Left ventricle myocardium inferior (tissue), 1 donor: ENCODE data around the gene CHST1. TPM values are rescaled to one million over a fixed set of nuclear protein-coding genes. Genes with fewer than 3 reads are reported as not detected.

ENCODE experiments used
- DNase-seq: peaks from one replicate; pipeline ENCODE4 v3.0.0-alpha.2; 2020
- H3K27ac ChIP-seq: fragments of 200-600 bp; replicated peaks from 2 replicates; pipeline ENCODE4 v1.8.0; 2021
- H3K27me3 ChIP-seq: fragments of 200-600 bp; 2 replicates; pipeline ENCODE4 v1.8.0; 2021; ENCODE audit warnings: low read depth
- H3K36me3 ChIP-seq: fragments of 200-600 bp; 2 replicates; pipeline ENCODE4 v1.8.0; 2021
- H3K4me1 ChIP-seq: fragments of 200-600 bp; 2 replicates; pipeline ENCODE4 v1.8.0; 2021
- H3K4me3 ChIP-seq: fragments of 200-600 bp; 2 replicates; pipeline ENCODE4 v1.8.0; 2021; ENCODE audit warnings: mild to moderate bottlenecking, moderate library complexity
- H3K9me3 ChIP-seq: fragments of 200-600 bp; replicated peaks from 2 replicates; pipeline ENCODE4 v1.8.0; 2021
- CTCF ChIP-seq: fragments of 200-600 bp; IDR thresholded peaks from 2 replicates; pipeline ENCODE4 v1.8.0; 2021; ENCODE audit warnings: antibody characterized with exemption, mild to moderate bottlenecking, borderline replicate concordance
- intact Hi-C: fragments of 100-400 bp; cut with micrococcal nuclease; formaldehyde crosslinking; loops from one replicate; pipeline ENCODE4 v1.11.0; 2022
- total RNA-seq: library from RNA; stranded (reverse); fragmentation: NEBNext Ultra II Directional; extraction: Animal tissue kit (Norgen Biotek cat#: 25700); gene quantifications from one replicate; pipeline ENCODE4 v1.2.1, GENCODE V29; 2021
- donor health status: DM: no; HTN: yes; CAD: no; lungs with severe emphysema.

Gene CHST1
- total RNA-seq, 1 donor from 2014 or later = 2.9 TPM

- Histone ChIP-seq H3K27ac (no peak overlapping the region), H3K4me1 (peaks cover 8% of the 10 kb centered on the region), H3K9me3 (peaks cover 14% of the 10 kb centered on the region), H3K36me3 (no peaks in the 10 kb centered on the region), H3K4me3 (no peak overlapping the region), H3K27me3 (peaks cover 6% of the 10 kb centered on the region)
- intact Hi-C loops = no loop called here
- TF ChIP-seq CTCF = no peak
- DNase-seq = no peak
Observed at GRCh38 chr11:45618897-45619296, 46.5 kb downstream of the CHST1 start.

- Histone ChIP-seq H3K9me3 (peaks cover 14% of the 10 kb centered on the region), H3K4me1 (peaks cover 8% of the 10 kb centered on the region), H3K27me3 (peaks cover 6% of the 10 kb centered on the region), H3K4me3 (no peak overlapping the region), H3K27ac (no peak overlapping the region), H3K36me3 (no peaks in the 10 kb centered on the region)
- TF ChIP-seq CTCF = no peak
- no peak for DNase-seq
- intact Hi-C loops = no loop called here
Observed at GRCh38 chr11:45617871-45618601, 47.4 kb downstream of the CHST1 start.

- Histone ChIP-seq H3K4me1 (peaks cover 8% of the 10 kb centered on the region), H3K36me3 (no peaks in the 10 kb centered on the region), H3K27ac (no peak overlapping the region), H3K27me3 (peaks cover 6% of the 10 kb centered on the region), H3K9me3 (peaks cover 14% of the 10 kb centered on the region), H3K4me3 (no peak overlapping the region)
- no peak for TF ChIP-seq CTCF
- intact Hi-C loops = no loop called here
- DNase-seq = no peak
Observed at GRCh38 chr11:45616802-45617549, 48.4 kb downstream of the CHST1 start.

GRCh38 chr11:45615182-45615792 lies 50.1 kb downstream of the CHST1 start:
- Histone ChIP-seq H3K27me3 (peaks cover 6% of the 10 kb centered on the region), H3K4me1 (peaks cover 8% of the 10 kb centered on the region), H3K27ac (no peak overlapping the region), H3K36me3 (no peaks in the 10 kb centered on the region), H3K4me3 (no peak overlapping the region), H3K9me3 (peaks cover 4% of the 10 kb centered on the region)
- intact Hi-C loops = no loop called here
- no peak for DNase-seq
- no peak for TF ChIP-seq CTCF

GRCh38 chr11:45614196-45614828 lies 51.1 kb downstream of the CHST1 start:
- intact Hi-C loops = no loop called here
- no peak for DNase-seq
- H3K9me3 ChIP-seq = no peaks in the 10 kb centered on the region
- no peaks in the 10 kb centered on the region for H3K36me3 ChIP-seq
- peaks cover 6% of the 10 kb centered on the region for H3K27me3 ChIP-seq
- no peak overlapping the region for H3K27ac ChIP-seq
- H3K4me3 ChIP-seq = no peak overlapping the region
- TF ChIP-seq CTCF = no peak
- H3K4me1 ChIP-seq = peaks cover 8% of the 10 kb centered on the region
